ENCODE data around the gene DNAH3.
A peak's percentile ranks its signal among the peaks of the same experiment; 100 is the strongest.

DNAH3 gene

GRCh38 chr16:20903899-20904506 is 246.6 kb downstream of the DNAH3 start:
- DNase-seq (ENCODE audit: low read depth): no peak

- no peak for DNase-seq (ENCODE audit: low read depth)
Observed at GRCh38 chr16:20903116-20903898, 247.3 kb downstream of the DNAH3 start.

GRCh38 chr16:20902426-20902825 is 248.2 kb downstream of the DNAH3 start:
- no peak for DNase-seq (ENCODE audit: low read depth)

GRCh38 chr16:20901436-20902112 is 249.1 kb downstream of the DNAH3 start:
- no peak for DNase-seq (ENCODE audit: low read depth)

GRCh38 chr16:20901068-20901435 is 249.6 kb downstream of the DNAH3 start:
- DNase-seq (ENCODE audit: low read depth): no peak

GRCh38 chr16:20900299-20901067 is 250.2 kb downstream of the DNAH3 start, which contains the start of the genes DCUN1D3 and LYRM1:
Gene DCUN1D3, minus strand, starts transcription at chr16:20900358. Its CDS starts 37,820 bp downstream, at chr16:20862538.
Gene LYRM1, plus strand, starts transcription at chr16:20900771. Its CDS starts 14,785 bp downstream, at chr16:20915556.
- peak; percentile 89 for DNase-seq (ENCODE audit: low read depth)

- DNase-seq (ENCODE audit: low read depth): no peak
Observed at GRCh38 chr16:20899477-20900298, 251.0 kb downstream of the DNAH3 start.

- no peak for DNase-seq (ENCODE audit: low read depth)
Observed at GRCh38 chr16:20899071-20899470, 251.6 kb downstream of the DNAH3 start.

- no peak for DNase-seq (ENCODE audit: low read depth)
Observed at GRCh38 chr16:20897922-20898321, 252.7 kb downstream of the DNAH3 start.

GRCh38 chr16:20897253-20897897 is 253.3 kb downstream of the DNAH3 start:
- DNase-seq (ENCODE audit: low read depth): no peak

- DNase-seq (ENCODE audit: low read depth): no peak
Observed at GRCh38 chr16:20894388-20894787, 256.3 kb downstream of the DNAH3 start.

GRCh38 chr16:20889625-20890275 is 260.9 kb downstream of the DNAH3 start:
- DNase-seq (ENCODE audit: low read depth): no peak

- no peak for DNase-seq (ENCODE audit: low read depth)
Observed at GRCh38 chr16:20887207-20887606, 263.4 kb downstream of the DNAH3 start.

GRCh38 chr16:20886320-20886719 is 264.3 kb downstream of the DNAH3 start:
- DNase-seq (ENCODE audit: low read depth): no peak

- no peak for DNase-seq (ENCODE audit: low read depth)
Observed at GRCh38 chr16:20884240-20884556, 266.4 kb downstream of the DNAH3 start.

GRCh38 chr16:20883554-20884239 is 266.9 kb downstream of the DNAH3 start:
- DNase-seq (ENCODE audit: low read depth): no peak
